ENCODE data around the gene ELP6.
"Not testable (repeated sequence)": the region's sequence is repeated elsewhere in the genome, so short reads cannot be mapped to it uniquely, and the experiment has no call there.

Gene ELP6

GRCh38 chr3:47505267-47505666, 8.2 kb downstream of the ELP6 start:
- not testable (repeated sequence) for DNase-seq

GRCh38 chr3:47504113-47504512, 9.4 kb downstream of the ELP6 start:
- DNase-seq, result no peak

DNA sequence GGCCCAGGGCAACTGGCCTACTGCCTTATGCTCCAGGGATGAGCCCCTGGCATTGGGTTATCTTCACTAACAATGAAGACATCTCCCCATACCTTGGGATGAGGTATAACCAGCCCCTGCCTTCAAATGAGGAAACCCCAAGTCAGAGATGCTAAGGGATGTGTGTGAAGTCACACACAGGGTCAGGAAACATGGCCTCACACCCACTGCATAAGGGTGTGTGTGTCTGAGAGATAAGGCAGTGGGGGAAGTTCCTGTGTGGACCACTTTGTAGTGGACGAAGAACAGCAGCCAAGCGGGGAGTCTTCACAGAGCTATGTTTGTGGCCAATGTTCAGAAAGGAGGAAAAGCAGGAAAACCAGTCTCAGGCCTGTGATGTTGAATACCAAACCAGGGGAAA, 10.5 kb downstream of the ELP6 start:
- DNase-seq, result no peak

DNA sequence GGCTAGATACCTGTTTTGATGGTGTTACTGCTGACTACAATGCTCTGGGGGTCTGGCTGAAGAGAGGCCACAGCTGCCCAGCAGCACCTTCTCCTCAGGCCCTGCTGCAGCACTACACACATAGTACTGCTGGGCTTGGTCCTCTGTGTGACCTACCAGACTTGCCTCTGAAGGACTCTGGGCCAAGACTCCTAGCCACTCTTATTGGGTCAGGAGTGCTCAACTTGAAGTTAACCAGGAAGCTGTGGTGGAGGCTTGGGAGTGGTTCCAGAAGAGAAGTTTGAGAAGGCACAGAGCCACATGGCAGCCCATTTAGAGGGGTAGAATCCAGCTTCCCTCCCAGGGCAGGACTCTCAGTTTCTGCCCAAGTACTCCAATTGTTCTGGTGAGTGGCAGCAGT, 16.6 kb downstream of the ELP6 start:
- DNase-seq, result no peak

GRCh38 chr3:47495886-47496285, 17.6 kb downstream of the ELP6 start:
- no peak for DNase-seq

- no peak for DNase-seq
These were observed 18.4 kb downstream of the ELP6 start for GRCh38 chr3:47495111-47495510.

DNA sequence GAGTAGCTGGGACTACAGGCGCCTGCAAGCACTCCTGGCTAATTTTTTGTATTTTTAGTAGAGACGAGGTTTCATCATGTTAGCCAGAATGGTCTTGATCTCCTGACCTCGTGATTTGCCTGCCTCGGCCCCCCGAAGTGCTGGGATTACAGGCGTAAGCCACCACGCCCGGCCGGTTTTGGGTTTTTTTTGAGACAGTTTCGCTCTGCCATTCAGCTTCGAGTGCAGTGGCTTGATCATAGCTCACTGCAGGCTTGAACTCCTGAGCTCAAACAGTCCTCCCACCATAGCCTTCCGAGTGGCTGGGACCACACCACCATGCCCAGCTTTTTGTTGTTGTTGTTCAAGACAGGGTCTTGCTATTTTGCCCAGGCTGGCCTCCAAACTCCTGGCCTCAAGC, 21.7 kb downstream of the ELP6 start:
- DNase-seq, result no peak

- DNase-seq, result no peak
These were observed 22.3 kb downstream of the ELP6 start for GRCh38 chr3:47491186-47491585.

- no peak for DNase-seq
These were observed 26.2 kb downstream of the ELP6 start for GRCh38 chr3:47487265-47487664.

DNA sequence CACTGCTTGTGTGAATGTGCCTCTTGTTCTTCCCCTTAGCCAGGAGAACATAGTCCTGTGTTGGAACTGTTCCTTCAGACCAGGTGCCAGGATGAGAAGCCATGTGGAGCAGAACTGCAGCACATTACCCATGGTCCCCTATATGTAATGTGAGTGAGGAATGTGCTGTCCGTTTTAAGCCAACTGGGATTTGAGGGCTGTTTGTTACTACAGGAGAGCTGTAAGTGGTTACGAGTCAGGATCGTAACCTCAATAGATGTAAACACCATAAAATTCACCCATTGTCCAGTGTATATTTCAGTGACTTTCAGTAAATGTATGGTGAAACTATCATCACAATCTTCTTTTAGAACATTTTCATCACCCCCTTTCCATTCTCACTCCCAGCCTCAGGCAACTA, 27.7 kb downstream of the ELP6 start:
- no peak for DNase-seq

DNA sequence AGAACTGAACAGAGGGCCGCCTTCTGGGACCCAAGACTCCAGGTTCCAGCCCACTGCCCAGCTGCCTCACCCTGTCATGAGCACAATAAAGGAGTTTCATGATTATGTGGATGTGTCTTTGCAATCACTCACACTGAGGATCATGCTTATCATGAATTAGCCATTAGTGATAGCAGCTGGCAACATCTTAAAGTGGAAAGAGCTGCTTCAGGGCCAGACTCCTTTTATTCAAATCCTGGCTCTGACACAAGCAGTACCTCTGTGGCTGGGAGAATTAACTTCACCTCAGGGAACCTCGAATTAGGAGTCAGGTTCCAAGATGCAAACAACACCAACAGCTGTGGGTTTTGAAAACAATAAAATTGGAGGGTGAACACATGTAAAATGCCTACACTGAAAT, 31.1 kb downstream of the ELP6 start:
- no peak for DNase-seq

GRCh38 chr3:47481763-47482162, 31.7 kb downstream of the ELP6 start:
- not testable (repeated sequence) for DNase-seq

DNA sequence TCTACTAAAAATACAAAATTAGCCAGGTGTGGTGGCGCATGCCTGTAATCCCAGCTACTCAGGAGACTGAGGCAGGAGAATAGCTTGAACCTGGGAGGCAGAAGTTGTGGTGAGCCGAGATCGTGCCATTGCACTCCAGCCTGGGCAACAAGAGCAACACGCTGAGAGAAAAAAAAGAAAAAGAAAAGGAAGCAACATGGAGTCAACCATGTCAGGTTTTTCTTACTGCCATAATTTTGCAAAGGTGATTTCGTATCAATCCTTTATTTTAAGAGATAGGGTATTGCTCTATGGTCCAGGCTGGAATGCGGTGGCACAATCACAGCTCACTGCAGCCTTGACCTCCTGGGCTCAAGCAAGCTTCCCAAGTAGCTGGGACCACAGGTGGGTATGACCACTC, 33.2 kb downstream of the ELP6 start:
- DNase-seq, result not testable (repeated sequence)

DNA sequence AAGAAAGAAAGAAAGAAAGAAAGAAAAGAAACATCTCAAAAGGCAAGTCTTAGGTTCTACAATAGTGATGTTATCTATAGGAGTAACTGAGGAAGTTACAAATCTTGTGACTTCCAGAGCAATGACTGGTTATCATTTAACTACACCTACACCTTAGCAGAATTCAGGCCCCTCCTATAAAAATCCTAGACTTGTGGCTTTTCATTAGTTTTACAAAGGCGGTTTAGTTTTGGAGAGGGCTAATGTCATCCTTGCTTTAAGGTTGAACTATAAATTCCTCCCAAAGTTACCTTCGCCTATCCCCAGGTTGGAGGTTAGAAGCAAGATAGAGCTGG, 33.7 kb downstream of the ELP6 start:
- no peak for DNase-seq

DNA sequence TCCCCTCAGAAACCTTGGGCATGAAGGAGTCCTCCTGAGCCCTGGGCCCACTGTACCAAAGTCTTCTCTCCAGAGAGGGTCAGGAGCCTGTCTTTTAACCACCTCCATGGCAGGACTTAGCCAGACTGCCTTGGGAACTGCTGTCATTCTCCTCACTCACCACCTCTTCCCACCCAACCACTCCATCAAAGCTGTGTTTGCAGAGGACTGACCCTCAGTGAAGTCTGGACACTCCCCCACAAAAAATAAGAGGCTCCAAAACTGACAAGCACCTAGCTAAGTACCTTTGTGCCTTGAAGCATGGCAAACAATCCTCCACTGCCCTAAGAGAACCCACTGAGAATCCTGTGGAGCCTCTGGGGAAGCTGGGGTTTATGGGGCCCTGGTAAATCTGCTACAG, 35.5 kb downstream of the ELP6 start:
- DNase-seq, result no peak

GRCh38 chr3:47476644-47477199, 36.8 kb downstream of the ELP6 start:
- peak in 1 of 2 experiments; percentile 1 for DNase-seq

DNA sequence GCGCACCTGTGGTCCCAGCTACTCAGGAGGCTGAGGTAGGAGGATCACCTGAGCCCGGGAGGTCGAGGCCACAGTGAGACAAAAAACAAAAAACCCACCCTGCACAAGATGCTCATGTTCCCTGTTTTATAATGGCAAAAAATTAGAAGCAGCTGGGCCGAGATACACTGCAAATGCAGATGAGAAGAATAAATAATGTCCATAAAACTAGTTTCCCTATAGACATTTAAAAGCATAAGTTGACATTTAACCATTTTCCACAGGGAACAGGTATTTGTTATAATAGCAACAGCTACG, 37.2 kb downstream of the ELP6 start:
- DNase-seq, result no peak

DNA sequence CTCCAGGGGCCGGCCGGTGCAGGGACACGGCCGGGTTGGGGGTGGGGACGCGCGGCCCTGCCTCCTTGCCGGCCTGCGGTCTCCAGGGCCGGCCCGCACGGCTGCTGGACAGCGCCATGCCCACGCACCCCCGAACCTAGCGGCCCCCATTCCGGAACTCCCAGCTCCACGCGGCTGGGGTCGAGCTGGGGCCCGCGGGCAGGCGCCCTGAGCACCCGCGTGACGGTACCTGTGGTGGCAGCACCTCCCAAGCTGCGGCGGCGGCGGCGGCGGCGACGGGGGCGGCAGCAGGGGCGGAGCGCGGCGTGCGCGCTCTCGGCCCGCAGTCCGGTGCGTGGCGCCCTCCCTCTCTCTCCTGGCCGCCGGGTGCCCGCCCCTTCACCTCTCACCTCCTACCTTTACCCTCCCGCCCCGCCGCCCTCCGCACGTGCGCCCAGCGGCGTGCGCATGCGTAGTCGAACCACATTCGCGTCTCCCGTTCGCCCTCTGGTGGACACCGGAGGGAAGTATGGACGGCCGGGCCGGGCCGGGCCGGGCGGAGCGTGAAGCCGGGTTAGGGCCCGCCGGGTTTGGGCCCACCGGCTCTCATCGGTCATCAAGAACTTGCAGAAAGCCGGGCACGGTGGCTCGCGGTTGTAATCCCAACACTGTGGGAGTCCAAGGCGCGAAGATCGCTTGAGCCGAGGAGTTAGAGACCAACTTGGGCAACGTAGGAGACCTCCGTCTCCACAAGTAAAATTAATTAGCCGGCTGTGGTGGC, 37.8 kb downstream of the ELP6 start, which contains the start of gene SCAP:
TSS of gene SCAP (minus strand) at position 372 of the 760 bp plus-strand sequence. CDS start 32,948 bp downstream, outside the sequence.
- peak; percentile 81 to 84 for DNase-seq

GRCh38 chr3:47475029-47475569, 38.4 kb downstream of the ELP6 start:
- DNase-seq, result no peak

DNA sequence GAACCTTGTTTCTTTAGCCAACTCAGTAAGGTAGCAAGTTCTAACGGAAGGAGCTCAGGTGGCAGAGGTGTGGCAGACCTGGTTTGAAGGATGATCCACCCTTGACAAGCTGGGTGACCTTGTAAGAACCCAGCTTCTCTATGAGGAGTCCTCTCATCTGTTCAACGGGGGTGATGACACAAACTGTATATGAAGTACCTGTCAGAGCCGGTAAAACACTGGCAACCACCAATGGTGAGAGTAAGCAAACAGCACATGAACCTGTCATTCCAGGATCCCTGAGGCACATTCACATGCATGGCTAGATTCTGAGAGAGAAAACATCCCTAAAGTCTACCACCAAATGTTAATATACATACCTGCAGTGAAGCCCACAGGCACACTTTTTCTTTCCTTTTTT, 40.1 kb downstream of the ELP6 start:
- no peak for DNase-seq

- no peak for DNase-seq
These were observed 43.9 kb downstream of the ELP6 start for GRCh38 chr3:47469616-47470015.

DNA sequence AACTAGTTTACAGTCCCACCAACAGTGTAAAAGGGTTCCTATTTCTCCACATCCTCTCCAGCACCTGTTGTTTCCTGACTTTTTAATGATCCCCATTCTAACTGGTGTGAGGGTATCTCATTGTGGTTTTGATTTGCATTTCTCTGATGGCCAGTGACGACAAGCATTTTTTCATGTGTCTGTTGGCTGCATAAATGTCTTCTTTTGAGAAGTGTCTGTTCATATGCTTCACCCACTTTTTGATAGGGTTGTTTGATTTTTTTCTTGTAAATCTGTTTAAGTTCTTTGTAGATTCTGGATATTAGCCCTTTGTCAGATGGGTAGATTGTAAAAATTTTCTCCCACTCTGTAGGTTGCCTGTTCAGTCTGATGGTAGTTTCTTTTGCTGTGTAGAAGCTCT, 45.2 kb downstream of the ELP6 start:
- DNase-seq, result not testable (repeated sequence)

DNA sequence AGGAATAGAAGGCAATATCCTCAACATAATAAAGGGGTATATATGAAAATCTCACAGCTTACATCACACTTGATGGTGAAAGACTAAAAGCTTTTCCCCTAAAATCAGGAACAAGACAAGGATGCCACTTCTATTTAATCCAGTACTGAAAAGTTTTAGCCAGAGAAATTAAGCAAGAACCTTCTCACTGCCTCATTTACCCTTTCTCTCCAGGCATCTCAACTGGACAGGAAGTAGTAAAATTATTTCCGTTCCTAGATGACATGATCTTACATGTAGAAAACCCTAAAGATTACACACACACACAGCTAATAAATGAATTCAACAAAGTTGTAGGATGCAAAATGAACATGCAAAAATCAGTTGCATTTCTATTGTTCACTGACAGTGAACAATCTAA, 48.9 kb downstream of the ELP6 start:
- no peak for DNase-seq

GRCh38 chr3:47459534-47460085, 53.9 kb downstream of the ELP6 start:
- not testable (repeated sequence) for DNase-seq

- DNase-seq, result no peak
These were observed 56.5 kb downstream of the ELP6 start for GRCh38 chr3:47456984-47457383.

Data from SHP77 (cell line).